GM18508 (cell line): ENCODE measurements around the gene MCTP2.

Experiments used
- ATAC-seq: cut with Tn5 transposase; IDR thresholded peaks from one replicate; pipeline ENCODE4 v1.9.1; 2021; ENCODE audit warnings: moderate number of reproducible peaks; ENCODE audit not compliant: insufficient read depth, unreplicated experiment

MCTP2 gene

DNA sequence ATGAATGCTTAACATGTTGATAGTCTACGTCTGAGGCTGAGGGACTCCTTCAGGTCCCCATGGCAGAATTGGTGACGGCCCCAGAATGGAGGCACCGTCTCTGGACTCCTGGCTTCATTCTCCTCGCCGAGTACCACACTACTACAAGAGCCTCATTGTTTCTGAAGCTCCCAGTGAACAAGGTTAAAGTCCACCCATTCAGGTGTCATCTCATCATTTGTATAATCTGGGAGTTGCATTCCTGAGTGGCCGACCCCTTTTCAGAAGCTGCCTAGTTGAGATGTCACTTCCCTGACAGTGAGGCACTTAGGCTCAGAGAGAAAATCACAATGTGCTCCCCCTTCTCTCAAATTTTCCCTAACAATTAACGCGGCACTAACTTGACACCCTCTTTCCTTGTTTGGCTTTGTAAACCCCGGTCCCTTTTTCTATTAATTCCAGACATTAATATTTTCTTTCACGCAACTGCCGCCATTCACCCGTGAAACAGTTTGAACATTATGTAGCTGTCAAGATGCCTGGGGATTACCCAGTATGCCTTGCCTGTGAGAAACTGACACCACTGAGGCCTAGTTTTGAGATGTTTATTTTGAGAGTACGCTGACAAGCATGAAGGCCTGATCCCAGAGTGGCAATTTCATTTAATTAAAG is 105.6 kb downstream of the MCTP2 start:
- no peak for ATAC-seq

DNA sequence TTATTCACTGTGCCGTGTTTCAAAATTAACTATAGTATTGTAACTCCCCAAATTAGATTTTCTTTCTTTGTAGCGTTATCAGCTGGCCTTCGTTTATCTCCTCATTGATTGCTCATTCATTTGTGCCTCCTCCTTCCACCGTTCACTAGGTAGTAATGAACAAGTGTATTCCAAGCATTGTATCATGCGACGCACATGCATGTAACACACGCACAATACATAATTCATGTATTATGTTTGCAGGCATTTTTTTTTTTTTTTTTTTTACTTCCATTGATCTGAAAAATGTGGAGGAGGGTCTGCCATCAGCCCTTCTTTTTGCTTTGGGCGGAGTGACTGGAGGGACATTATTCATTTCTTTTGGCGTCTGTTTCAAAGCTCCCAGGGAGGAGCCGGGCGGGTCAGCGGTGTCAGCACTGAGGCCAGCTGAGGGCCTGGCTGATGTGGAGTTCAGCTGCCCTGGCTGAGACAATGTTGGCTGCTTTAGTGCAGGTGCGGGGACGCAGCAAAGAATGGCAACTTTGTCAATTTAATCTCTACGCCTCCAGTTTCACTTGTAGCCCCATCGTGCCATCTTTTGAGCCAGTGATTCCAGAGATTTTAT is 107.0 kb downstream of the MCTP2 start:
- ATAC-seq = no peak

DNA sequence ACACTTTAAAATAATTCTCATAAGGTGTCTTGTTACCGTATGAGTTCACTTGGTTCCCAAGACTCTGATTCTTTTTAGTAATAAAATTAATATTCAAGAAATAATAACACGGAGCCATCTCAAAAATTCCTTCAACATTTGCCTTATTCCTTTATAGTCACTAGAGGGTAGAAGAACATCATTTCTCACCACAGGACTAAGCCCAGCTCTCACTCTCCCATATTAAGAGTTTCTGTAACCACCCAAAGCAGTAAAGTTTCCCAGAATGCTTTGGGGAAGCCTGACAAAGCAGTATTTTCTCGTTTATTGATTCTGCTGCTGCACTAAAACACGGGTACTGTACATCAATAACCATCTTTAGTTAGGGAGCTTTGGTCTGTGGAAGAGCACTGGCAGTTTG is 114.9 kb downstream of the MCTP2 start:
- no peak for ATAC-seq

DNA sequence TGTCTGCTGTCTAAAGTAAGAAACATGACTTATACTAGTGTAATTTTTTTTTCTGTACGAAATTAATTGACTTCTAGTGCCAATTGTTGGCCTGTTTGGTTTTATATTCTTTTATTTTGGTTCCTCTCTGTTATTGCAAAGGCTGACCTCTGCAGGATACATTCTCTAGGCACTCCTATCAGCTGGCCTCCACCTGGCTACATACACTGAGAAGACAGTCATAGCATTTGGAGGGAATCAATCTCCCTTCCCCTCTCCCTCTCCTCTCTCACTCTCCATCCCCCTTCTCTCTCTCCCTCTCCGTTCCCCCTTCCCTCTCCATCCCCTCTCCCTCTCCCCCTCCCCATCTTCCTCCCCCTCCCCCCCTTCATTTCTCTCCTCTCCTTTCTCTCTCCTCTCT is 116.7 kb downstream of the MCTP2 start:
- ATAC-seq = no peak

DNA sequence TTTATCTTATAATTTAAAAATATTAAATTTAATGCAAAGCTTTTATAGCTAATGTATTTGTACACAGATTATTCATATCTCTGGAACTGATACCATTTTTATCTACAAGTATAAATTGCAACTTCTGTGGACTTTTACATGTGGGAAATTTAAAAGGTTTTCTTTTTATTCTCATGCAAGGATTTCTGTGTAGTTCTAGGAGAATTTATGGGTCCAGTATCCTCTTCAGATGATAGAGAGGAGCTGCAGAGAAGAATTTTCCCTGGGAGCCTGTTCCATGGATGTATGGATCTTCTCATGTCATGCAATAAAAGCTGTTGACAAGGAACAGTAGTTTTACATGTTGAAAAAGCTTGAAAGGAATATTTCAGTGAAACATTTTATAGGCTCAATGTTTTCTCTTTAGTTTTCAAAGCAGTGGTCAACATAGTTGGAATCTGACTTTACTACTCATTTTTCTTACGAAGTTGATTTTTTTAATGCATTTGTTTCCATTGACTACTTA is 119.7 kb downstream of the MCTP2 start:
- no peak for ATAC-seq

DNA sequence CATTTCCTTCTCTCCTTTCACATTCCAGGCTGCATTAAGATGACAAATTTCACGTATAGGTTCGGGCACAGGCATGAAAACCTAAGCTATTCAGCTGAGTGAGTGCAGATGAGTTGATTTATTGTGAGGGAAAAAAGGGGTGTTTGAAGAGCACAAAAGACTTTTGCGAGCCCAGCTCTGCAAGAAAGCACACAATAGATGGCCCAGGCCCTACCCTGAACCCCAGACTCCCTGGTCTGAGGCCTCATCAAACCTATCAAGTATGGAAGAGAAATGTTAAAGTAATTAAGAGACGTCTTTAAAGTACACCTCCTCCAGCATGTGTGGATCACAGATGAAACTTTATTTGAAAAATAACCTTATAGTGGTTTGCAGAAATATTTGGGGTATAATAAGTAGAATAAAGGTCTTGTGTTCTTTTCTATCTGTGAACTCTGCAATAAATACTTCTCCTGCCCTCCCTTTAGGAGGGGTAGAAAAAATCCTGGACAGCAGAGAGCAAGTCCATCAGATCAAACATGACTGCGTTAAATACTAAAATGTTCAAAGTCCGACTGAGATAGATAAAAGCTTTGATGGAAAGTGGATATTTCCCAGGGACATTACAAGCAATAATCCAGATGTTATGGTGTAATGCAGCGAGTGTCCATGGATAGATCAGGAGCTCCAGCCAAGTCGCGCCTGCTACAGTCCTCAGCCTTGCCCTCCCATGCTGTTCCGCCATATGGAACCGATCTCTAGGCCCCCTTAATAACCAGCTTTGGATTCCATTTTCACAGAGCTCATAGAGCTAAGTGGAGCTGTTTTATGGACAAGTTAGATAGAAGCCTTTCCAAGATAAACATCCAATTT is 121.5 kb downstream of the MCTP2 start:
- ATAC-seq = no peak

DNA sequence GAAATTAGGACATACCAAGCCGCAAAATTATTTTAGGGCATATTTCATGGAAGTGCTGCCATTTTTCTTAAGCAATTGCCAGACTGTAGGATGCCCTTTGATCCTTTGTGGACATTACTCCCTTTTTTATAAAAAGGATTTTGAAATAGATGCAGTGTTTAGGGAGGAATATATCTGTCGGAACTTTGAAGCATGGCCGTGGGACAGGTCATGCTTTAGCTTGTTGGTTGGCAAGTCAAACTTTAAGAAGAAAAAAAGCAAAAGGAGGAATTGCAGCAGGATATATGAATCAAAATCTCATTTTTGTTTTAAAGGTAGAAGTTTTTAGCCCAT is 122.1 kb downstream of the MCTP2 start:
- no peak for ATAC-seq

DNA sequence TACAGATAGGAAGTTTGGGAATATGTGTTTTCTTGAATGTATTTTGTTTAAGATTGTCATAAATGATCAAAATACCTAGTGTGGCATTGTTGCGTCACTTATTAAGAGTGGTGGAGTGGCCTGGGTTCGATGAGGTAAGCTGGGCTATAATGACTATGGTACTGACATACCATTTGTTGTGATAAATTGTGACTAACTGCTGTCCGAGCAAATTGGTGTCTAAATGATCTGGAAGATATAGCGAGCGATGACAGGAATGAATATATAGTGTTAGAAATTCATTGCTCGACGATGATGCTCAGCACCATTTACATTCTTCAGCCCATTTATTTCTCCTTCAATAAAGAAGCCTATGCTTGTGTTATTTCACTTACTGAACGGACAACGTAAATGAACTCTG is 123.3 kb downstream of the MCTP2 start:
- ATAC-seq = no peak

DNA sequence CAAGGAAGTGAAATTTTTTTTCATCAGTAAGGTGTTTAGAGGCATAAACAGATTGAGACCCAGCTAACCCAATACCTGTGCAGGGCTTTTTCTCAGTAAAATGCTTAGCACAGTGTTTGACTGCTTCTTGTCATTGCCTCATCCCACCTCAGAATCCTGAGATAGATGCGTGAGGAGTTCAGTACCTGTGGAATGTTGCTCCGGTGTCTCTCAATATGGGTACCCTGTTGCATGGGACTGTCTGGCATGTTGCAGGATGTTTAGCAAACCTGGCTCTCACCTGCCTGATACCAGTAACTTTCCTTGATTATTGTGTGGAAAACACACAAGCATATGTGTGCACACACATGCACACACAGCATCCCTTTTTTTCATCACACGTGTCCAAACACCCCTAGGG is 128.4 kb downstream of the MCTP2 start:
- ATAC-seq = no peak

DNA sequence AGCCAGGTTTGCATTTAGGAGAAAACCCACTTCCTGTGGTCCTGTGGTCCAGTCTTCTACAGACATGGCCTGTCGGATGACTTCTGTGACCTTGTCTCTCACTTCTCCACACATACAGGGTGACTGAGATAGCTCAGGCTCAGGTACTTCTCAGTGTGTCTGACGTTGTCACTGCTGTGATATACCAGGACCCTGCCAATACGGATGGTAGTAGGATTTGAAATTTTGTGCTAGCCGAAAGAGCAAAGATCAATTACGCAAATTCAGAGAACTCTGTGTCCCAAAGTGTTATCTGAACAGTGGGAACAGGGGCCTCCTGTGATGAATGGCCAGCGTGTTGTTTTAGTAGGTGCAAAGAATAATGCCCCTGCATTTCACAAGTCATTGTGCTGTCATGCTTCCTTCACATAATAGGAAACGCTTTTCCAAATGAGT is 128.9 kb downstream of the MCTP2 start:
- no peak for ATAC-seq

DNA sequence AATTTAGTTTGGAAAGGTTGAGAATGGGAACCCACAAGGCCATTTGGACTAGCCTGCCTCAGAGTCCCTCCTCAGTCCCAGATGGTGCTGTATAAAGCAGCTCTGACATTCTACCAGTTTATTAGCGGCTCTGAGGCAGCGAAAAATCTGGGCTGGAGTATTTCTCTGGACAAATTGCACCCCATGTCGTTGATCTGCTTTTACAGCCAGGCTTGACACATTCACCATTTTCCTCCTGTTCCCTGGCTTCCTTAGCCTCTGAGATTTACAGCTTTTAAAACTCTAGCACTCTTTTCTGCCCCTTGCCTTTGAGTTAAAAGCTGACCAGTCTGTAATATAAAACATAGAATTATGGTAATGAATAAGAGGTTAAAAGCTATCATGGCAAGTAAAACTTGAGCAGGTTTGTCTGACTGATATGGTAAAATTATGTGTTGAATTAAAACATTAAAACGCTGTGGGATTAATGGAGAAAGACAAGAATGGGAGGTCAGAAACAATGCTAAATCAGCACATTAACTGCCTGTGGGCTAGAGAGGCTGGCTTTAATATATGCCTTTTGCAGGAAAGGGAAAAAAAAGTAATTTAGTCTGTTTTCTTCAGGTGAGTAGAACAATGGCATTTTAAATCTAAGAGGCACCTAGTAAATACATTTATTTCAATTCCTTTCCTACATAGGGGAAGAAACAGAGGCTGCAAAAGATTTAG is 131.2 kb downstream of the MCTP2 start:
- no peak for ATAC-seq

DNA sequence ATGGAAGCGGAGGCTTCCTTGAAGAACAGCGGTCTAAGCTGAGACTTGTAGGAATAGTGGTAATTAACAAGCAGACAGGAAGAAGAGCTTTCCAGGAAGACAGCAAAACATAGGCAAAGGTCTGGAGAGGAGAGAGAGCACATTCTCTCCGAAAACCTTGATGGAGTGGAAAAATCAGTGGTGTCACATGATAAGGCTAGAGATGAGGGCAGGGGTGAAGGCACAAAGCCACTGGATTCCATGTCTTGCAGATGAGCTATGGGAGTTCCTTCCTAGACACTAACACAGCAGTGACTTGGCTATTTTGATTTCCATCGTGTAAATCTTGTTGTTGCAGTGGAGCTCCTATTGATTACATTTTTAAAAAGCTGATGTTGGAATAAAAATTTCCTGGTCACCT is 132.0 kb downstream of the MCTP2 start:
- no peak for ATAC-seq

DNA sequence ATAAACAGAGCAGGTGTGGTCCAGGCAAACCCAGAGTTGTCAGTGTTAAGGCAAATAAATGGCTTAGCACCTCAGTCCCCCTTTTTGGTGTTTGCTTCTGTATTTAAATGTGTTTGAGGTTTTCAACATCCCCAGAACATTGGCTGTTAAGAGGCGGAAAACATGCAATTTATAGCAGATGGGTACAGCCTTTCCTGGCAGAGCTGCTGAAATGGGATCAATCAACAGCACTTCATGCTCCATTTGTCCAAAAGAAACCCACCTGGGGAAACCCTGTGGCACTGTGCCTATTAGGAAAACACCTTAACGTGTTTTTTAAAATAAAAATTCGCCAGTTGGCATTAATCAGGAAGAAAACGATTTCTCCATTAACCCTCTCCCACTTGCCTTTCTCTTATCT is 135.4 kb downstream of the MCTP2 start:
- ATAC-seq = no peak

DNA sequence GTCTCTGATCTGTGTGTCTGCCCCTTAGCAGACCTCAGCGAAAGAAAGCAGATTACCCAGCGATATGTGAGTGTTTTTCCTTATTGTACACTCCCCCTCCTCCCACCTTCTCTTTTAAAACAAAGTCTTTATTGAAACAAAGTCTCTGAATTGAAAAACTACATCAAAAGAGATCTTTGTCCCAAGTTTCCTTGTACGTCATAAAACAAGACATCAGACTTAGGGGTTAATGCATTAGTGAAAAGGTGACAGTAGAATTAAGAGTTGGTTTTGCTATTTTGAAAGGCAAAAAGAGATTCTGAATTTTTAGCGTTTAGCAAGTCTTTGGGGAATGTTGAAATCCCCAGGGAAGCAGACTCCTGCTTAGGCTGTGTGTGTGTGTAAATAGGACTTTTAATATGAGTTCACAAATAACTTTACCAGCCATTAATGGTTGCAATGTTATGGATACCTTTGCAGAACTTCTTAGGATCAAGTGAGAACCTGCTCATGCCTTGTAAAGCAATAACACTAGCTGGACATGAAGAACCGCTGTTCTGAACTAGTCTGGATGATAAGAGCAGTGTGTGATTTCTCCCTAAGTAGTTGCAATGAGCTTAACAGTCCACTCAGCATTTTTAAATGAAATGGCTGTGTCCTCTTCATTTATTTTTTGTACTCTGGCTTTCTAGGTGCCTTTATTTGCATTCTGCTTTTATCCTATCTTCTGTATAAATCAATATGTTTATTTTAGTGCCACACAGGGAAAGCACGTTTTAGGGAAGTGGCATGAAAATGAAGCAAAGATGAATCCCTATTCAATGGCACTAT is 136.6 kb downstream of the MCTP2 start:
- ATAC-seq = no peak

DNA sequence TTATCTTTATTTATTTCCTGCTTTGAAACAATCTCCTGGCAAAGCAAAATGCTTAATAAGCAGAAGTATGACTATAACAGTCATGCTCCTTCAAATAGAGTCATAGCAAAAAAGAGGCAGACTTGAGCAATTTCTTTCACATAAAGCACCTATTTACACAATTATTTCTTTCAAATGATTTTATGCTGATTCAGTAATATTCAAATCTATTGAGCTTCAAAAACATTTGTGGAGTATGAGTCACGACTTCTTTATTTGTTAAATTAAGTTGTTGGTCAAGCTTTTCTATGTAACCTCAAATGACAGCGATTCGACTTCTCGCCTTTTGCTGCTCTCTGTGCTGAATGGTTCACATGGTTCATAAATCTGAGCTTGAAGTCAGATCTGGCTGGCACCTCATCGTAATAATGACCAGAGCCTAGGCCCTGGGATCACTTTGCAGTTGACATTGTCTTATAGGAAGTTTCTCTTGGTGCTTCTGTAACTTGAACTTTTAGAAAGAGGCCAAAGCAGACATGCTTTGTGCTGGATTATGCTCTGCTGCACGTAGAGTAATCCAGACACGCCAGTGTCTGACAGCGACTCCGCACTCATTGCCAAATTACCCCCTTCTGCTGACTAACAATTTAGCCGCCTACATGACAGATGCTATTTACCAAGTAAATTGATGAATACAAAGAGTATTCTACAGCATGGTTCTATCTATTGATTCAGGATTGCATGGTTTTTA is 139.0 kb downstream of the MCTP2 start:
- no peak for ATAC-seq

DNA sequence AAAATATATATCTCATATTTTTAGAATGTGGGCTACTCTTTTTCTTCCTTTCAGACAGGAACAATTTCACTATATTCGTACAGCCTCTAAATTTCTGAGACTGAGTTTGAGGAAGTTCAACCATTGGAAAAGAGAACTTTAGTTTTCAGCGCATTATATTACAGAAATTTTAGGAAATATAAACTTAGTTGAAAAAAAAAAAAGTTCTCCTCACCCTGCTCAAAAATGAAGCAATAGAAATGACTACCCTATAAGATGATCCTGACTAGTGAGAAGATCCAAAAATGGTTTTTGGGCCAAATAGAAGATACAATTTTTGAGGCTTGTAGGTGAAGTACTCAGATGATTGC is 139.6 kb downstream of the MCTP2 start:
- ATAC-seq = no peak

DNA sequence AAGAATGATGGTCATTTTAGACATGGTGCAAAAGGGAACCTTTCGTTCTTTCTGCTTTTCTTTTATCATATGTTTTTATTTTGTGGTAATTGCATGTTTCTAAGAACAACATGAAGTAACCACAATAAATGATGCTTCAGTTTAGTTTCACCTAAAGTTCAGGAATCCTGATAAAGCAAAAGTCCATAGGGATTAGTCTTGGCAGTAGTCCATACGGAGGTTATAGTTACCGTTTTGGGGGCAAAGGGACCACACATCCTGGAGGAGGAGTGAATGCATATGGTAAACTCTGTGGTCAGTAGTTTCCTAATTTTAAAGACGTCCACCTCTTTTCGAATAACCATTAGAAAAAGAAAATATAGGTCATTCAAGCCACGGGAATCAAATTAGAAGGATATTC is 141.5 kb downstream of the MCTP2 start:
- no peak for ATAC-seq

DNA sequence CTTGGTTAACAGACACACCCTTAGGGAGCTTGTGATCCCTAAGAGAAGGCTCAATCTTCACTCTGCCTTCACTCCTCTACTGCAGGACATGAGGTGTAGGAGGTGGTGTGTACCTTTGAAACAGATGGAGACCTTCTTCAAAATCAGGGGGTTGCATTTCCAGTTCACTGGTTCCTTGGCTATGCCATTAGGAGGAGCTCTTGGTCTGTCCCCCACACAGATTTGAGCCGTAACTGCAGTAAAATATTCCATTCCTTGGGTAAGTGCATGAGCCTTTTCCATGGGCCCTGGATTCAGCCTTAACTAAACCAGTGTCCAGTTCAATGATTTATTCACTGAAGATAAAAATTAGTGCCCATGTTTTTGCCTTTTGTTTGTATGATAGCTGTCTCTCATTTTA is 144.6 kb downstream of the MCTP2 start:
- no peak for ATAC-seq

DNA sequence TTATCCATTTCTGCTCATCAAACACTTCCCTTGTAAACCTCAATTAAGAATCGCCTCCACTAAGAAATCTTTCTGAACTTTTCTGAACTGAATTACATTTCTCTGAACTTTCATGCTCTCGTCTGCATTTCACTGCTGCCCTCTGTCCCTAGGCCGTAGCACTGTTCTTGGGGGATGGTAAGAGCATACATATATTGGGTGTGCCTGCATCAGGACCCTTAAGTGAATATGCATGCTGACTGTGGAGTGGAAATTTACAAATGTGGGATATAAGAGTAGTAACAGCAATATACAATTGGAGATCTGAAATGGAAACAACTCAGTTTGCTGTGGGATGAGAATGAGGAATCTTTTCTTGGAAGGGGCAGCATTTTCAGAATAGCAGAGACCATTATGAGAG is 148.6 kb downstream of the MCTP2 start:
- ATAC-seq = no peak

DNA sequence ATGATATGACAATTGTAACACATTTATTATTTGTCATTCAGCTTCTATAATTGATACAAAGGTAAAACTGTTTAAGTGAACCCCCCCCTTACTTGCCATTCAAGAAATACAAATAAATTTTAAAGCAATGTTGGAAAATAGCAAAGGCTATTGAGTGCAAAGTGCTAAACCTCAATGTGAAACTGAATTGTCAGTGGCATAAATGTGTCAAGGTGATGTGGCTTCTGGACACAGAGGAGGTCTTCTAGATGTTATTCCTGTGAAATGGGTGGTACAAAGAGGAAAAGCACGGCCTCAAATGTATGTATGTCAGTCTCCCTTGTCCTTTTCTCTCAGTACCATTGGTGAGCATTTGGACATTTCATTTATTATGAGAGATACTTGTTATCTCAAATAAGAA is 149.4 kb downstream of the MCTP2 start:
- ATAC-seq = no peak
